Loucy (cell line): ENCODE results near the gene ASCC2.

Source experiments
- CTCF ChIP-seq: fragments of 200-600 bp; sonication (generic); conservative IDR thresholded peaks from 2 replicates; pipeline ENCODE4 v1.5.1; 2014; ENCODE audit warnings: mild to moderate bottlenecking, antibody characterized with exemption, low read length
- EZH2phosphoT487 ChIP-seq: fragments of 200-600 bp; IDR thresholded peaks from 2 replicates; pipeline ENCODE4 v1.6.1; 2018; ENCODE audit warnings: antibody characterized with exemption, mild to moderate bottlenecking, moderate library complexity, borderline replicate concordance

GRCh38 chr22:29799217-29799680, 38.8 kb downstream of the ASCC2 start:
- no peak for TF ChIP-seq CTCF
- no peak for TF ChIP-seq EZH2phosphoT487
